ENCODE results near the gene MCUR1. TPM values are rescaled to one million over a fixed set of nuclear protein-coding genes. Genes with fewer than 3 reads are reported as not detected.

MCUR1 gene
- polyA plus RNA-seq, 3 donors: 2.4 to 7.8 (median 5.2) TPM

DNA sequence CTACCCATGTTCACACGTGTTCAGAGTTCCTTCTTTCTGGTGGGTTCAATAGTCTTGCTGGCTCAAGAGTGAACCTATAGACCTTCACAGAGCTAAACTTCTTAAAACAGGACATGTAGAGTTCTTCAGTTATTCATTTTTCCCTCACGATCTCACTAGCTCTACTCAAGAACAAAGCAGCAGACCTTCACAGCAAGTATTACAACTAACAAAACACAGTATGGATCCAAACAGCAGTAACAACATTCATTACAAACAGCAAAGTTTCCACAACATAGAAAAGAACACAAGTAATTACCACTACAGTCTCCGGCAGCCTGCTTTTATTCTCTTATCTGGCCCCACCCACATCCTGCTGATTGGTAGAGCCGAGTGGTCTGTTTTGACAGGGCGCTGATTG lies 39.5 kb upstream of the MCUR1 start:
- Histone ChIP-seq H3K79me2 (ENCODE audit: insufficient read depth, low read length) (no peaks in the 10 kb centered on the region), H3K9ac (ENCODE audit: insufficient read depth, low read length, poor library complexity, severe bottlenecking) (no peak overlapping the region), H3K27ac (ENCODE audit: low read depth in 1 of 2, low read length in 2 of 2) (no peak overlapping the region), H3K9me3 (replicated peaks in 1 of 2; ENCODE audit: control insufficient read depth in 1 of 2, insufficient read depth in 1 of 2, low read length in 2 of 2) (no peaks in the 10 kb centered on the region), H3K36me3 (replicated peaks in 1 of 2; ENCODE audit: control insufficient read depth in 1 of 2, insufficient read depth in 2 of 2, low read length in 2 of 2) (no peaks in the 10 kb centered on the region), H4K20me1 (ENCODE audit: insufficient read depth, low read length) (no peaks in the 10 kb centered on the region), H3K4me1 (ENCODE audit: control insufficient read depth in 1 of 2, insufficient read depth in 2 of 2, low read length in 2 of 2) (no peaks in the 10 kb centered on the region), H3K4me3 (replicated peaks in 1 of 3; ENCODE audit: low read depth in 2 of 3, low read length in 3 of 3) (no peak overlapping the region), H2AFZ (ENCODE audit: insufficient read depth, low read depth, low read length, poor library complexity, severe bottlenecking) (no peak overlapping the region), H3K27me3 (ENCODE audit: control insufficient read depth in 2 of 2, insufficient read depth in 2 of 2, low read length in 2 of 2) (peaks cover 3 to 8% of the 10 kb centered on the region in 2 donors), H3K4me2 (replicated peaks; ENCODE audit: extremely low read depth, low read length, poor library complexity, severe bottlenecking) (no peak overlapping the region)
- Mint-ChIP-seq H3K27ac (no peak overlapping the region), H3K36me3 (no peaks in the 10 kb centered on the region), H3K4me3 (no peak overlapping the region), H3K27me3 (ENCODE audit: low read depth in 3 of 3) (peaks cover 2 to 11% (median 6%) of the 10 kb centered on the region in 3 donors), H3K9me3 (peaks cover 0 to 11% (median 4%) of the 10 kb centered on the region in 7 donors), H3K4me1 (peaks cover 4% of the 10 kb centered on the region)
- TF ChIP-seq, protein P1, sequence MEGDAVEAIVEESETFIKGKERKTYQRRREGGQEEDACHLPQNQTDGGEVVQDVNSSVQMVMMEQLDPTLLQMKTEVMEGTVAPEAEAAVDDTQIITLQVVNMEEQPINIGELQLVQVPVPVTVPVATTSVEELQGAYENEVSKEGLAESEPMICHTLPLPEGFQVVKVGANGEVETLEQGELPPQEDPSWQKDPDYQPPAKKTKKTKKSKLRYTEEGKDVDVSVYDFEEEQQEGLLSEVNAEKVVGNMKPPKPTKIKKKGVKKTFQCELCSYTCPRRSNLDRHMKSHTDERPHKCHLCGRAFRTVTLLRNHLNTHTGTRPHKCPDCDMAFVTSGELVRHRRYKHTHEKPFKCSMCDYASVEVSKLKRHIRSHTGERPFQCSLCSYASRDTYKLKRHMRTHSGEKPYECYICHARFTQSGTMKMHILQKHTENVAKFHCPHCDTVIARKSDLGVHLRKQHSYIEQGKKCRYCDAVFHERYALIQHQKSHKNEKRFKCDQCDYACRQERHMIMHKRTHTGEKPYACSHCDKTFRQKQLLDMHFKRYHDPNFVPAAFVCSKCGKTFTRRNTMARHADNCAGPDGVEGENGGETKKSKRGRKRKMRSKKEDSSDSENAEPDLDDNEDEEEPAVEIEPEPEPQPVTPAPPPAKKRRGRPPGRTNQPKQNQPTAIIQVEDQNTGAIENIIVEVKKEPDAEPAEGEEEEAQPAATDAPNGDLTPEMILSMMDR (IDR thresholded peaks at IDR 0.05): no peak
- intact Hi-C loops (cut with micrococcal nuclease): no loop called here
- no peak for DNase-seq
- WGBS (ENCODE audit: insufficient coverage): 87% methylated on average over 1 of the region's 5 CpGs

DNA sequence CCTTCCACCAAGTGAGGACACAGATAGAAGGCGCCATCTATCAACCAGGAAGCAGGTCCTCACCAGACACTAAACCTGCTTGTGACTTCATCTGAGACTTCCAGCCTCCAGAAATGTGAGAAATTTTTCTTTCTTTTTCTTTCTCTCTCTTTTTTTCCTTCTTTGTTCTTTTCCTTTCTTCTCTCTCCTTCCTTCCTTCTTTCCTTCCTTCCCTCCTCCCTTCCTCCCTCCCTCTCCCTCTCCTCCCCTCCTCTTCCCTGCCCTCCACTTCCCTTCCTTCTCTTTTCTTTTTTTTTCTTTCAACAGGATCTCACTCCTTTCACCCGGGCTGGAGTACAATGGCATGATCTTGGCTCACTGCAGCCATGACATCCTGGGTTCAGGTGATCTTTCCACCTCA lies 37.4 kb upstream of the MCUR1 start:
- WGBS (ENCODE audit: insufficient coverage): 83% methylated on average over 1 of the region's 2 CpGs
- intact Hi-C loops (cut with micrococcal nuclease): no loop called here
- H3K4me1 ChIP-seq (ENCODE audit: control insufficient read depth in 1 of 2, insufficient read depth in 2 of 2, low read length in 2 of 2): no peaks in the 10 kb centered on the region
- no peak overlapping the region for H3K9ac ChIP-seq (ENCODE audit: insufficient read depth, low read length, poor library complexity, severe bottlenecking)
- no peak overlapping the region for H3K4me2 ChIP-seq (replicated peaks; ENCODE audit: extremely low read depth, low read length, poor library complexity, severe bottlenecking)
- Mint-ChIP-seq H3K36me3 (no peaks in the 10 kb centered on the region), H3K27ac (no peak overlapping the region), H3K9me3 (peaks cover 0 to 13% (median 4%) of the 10 kb centered on the region in 7 donors), H3K4me1 (no peaks in the 10 kb centered on the region), H3K4me3 (no peak overlapping the region), H3K27me3 (ENCODE audit: low read depth in 3 of 3) (peaks cover 4 to 6% (median 6%) of the 10 kb centered on the region in 3 donors)
- H2AFZ ChIP-seq (ENCODE audit: insufficient read depth, low read depth, low read length, poor library complexity, severe bottlenecking): no peak overlapping the region
- H4K20me1 ChIP-seq (ENCODE audit: insufficient read depth, low read length): no peaks in the 10 kb centered on the region
- no peak overlapping the region for H3K27ac ChIP-seq (ENCODE audit: low read depth in 1 of 2, low read length in 2 of 2)
- no peak for DNase-seq
- no peaks in the 10 kb centered on the region for H3K36me3 ChIP-seq (replicated peaks in 1 of 2; ENCODE audit: control insufficient read depth in 1 of 2, insufficient read depth in 2 of 2, low read length in 2 of 2)
- no peaks in the 10 kb centered on the region for H3K27me3 ChIP-seq (ENCODE audit: control insufficient read depth in 2 of 2, insufficient read depth in 2 of 2, low read length in 2 of 2)
- no peaks in the 10 kb centered on the region for H3K79me2 ChIP-seq (ENCODE audit: insufficient read depth, low read length)
- no peak overlapping the region for H3K4me3 ChIP-seq (replicated peaks in 1 of 3; ENCODE audit: low read depth in 2 of 3, low read length in 3 of 3)
- no peaks in the 10 kb centered on the region for H3K9me3 ChIP-seq (replicated peaks in 1 of 2; ENCODE audit: control insufficient read depth in 1 of 2, insufficient read depth in 1 of 2, low read length in 2 of 2)
- TF ChIP-seq, protein P1 (IDR thresholded peaks at IDR 0.05): no peak

Data from CD14-positive monocyte (primary cell).